ENCODE results near the gene DNAJB2. TPM values are rescaled to one million over a fixed set of nuclear protein-coding genes. Genes with fewer than 3 reads are reported as not detected.

The DNAJB2 gene
- total RNA-seq, 4 donors from 2014 or later, result 33.3 to 84.8 (median 50.7) TPM

- intact Hi-C loops (cut with DNase I), result loop anchor here (10.0 kb wide), 1 partner anchor 49 kb away; the partner anchor contains the start of genes GLB1L and STK16
- TF ChIP-seq POLR2A (IDR thresholded peaks at IDR 0.05; ENCODE audit: low read depth) (no peak), POLR2AphosphoS5 (IDR thresholded peaks at IDR 0.05) (no peak), EP300 (IDR thresholded peaks at IDR 0.05) (no peak)
- TF ChIP-seq, protein P1, sequence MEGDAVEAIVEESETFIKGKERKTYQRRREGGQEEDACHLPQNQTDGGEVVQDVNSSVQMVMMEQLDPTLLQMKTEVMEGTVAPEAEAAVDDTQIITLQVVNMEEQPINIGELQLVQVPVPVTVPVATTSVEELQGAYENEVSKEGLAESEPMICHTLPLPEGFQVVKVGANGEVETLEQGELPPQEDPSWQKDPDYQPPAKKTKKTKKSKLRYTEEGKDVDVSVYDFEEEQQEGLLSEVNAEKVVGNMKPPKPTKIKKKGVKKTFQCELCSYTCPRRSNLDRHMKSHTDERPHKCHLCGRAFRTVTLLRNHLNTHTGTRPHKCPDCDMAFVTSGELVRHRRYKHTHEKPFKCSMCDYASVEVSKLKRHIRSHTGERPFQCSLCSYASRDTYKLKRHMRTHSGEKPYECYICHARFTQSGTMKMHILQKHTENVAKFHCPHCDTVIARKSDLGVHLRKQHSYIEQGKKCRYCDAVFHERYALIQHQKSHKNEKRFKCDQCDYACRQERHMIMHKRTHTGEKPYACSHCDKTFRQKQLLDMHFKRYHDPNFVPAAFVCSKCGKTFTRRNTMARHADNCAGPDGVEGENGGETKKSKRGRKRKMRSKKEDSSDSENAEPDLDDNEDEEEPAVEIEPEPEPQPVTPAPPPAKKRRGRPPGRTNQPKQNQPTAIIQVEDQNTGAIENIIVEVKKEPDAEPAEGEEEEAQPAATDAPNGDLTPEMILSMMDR (IDR thresholded peaks at IDR 0.05), result no peak
- no peaks in the 10 kb centered on the region for H3K9me3 ChIP-seq
- 82% methylated on average over 5 of the region's 5 CpGs for WGBS
- H3K27ac ChIP-seq (replicated peaks in 1 of 4), result peak overlapping the region; percentile 80 to 90 (median 86)
- no peaks in the 10 kb centered on the region for H3K27me3 ChIP-seq
- DNase-seq (ENCODE audit: extremely low spot score), result no peak
- peaks cover 9 to 38% (median 35%) of the 10 kb centered on the region in 4 donors for H3K4me1 ChIP-seq
- peak overlapping the region in 2 of 4 donors; percentile 62 to 70 for H3K4me3 ChIP-seq
- no peaks in the 10 kb centered on the region for H3K36me3 ChIP-seq
Observed at GRCh38 chr2:219293736-219294231, 14.6 kb downstream of the DNAJB2 start.

GRCh38 chr2:219294356-219295351 lies 15.5 kb downstream of the DNAJB2 start:
- intact Hi-C loops (cut with DNase I), result loop anchor here (1.0 to 10.0 kb wide), 3 partner anchors 18 to 88 kb away; partner anchors contain the start of genes GLB1L and STK16
- peaks cover 0 to 7% (median 0%) of the 10 kb centered on the region in 4 donors for H3K27me3 ChIP-seq
- peak overlapping the region; percentile 61 to 73 (median 66) for H3K4me3 ChIP-seq
- TF ChIP-seq POLR2AphosphoS5 (IDR thresholded peaks at IDR 0.05) (peak; percentile 72 to 87), EP300 (IDR thresholded peaks at IDR 0.05) (no peak), POLR2A (IDR thresholded peaks at IDR 0.05; ENCODE audit: low read depth) (no peak)
- TF ChIP-seq, protein P1 (IDR thresholded peaks at IDR 0.05), result peak; percentile 99 to 100 (median 99)
- peak; percentile 94 for DNase-seq (ENCODE audit: extremely low spot score)
- H3K4me1 ChIP-seq, result peaks cover 5 to 33% (median 28%) of the 10 kb centered on the region in 4 donors
- no peaks in the 10 kb centered on the region for H3K36me3 ChIP-seq
- H3K27ac ChIP-seq (replicated peaks in 1 of 4), result peak overlapping the region; percentile 80 to 90 (median 86)
- WGBS, result 8% methylated on average over 30 of the region's 67 CpGs
- no peaks in the 10 kb centered on the region for H3K9me3 ChIP-seq

DNA sequence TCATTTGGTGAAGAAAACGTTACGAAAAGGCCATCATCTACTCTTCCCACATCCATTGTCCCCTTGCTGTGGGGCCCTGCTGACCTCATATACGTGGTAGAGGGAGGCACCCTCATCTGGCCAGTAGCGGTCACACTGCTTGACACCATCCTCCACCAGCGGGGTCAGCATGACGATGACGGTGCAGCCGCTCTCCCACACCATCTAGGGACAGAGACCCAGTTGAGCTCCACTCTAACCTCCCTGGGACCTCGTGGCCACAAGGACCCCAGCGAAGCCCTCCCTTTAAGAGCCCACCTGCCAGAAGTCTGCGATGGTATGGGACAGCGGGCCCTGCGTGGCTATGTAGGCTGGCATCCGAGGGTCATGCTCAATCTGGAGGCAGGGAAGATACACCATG lies 17.0 kb downstream of the DNAJB2 start:
- intact Hi-C loops (cut with DNase I), result loop anchor here (1.0 to 10.0 kb wide), 3 partner anchors 51 to 136 kb away; partner anchors contain the start of genes GLB1L, NHEJ1 and STK16
- H3K4me3 ChIP-seq, result no peak overlapping the region
- 84% methylated on average over 14 of the region's 14 CpGs for WGBS
- no peak overlapping the region for H3K27ac ChIP-seq (replicated peaks in 1 of 4)
- TF ChIP-seq POLR2AphosphoS5 (IDR thresholded peaks at IDR 0.05) (no peak), EP300 (IDR thresholded peaks at IDR 0.05) (no peak), POLR2A (IDR thresholded peaks at IDR 0.05; ENCODE audit: low read depth) (no peak)
- TF ChIP-seq, protein P1 (IDR thresholded peaks at IDR 0.05), result no peak
- peaks cover 0 to 17% (median 0%) of the 10 kb centered on the region in 4 donors for H3K27me3 ChIP-seq
- peaks cover 5 to 26% (median 23%) of the 10 kb centered on the region in 4 donors for H3K4me1 ChIP-seq
- no peaks in the 10 kb centered on the region for H3K36me3 ChIP-seq
- DNase-seq (ENCODE audit: extremely low spot score), result no peak
- H3K9me3 ChIP-seq, result no peaks in the 10 kb centered on the region

GRCh38 chr2:219296631-219297391 lies 17.6 kb downstream of the DNAJB2 start:
- no peak overlapping the region for H3K4me3 ChIP-seq
- no peaks in the 10 kb centered on the region for H3K36me3 ChIP-seq
- no peak overlapping the region for H3K27ac ChIP-seq (replicated peaks in 1 of 4)
- intact Hi-C loops (cut with DNase I), result loop anchor here (1.0 to 10.0 kb wide), 3 partner anchors 52 to 137 kb away; partner anchors contain the start of genes GLB1L, NHEJ1 and STK16
- peaks cover 0 to 23% (median 0%) of the 10 kb centered on the region in 4 donors for H3K27me3 ChIP-seq
- no peaks in the 10 kb centered on the region for H3K9me3 ChIP-seq
- no peak for TF ChIP-seq POLR2AphosphoS5 (IDR thresholded peaks at IDR 0.05)
- peaks cover 5 to 26% (median 23%) of the 10 kb centered on the region in 4 donors for H3K4me1 ChIP-seq
- DNase-seq (ENCODE audit: extremely low spot score), result no peak
- WGBS, result 86% methylated on average over 16 of the region's 25 CpGs

All from esophagus muscularis mucosa (tissue), 4 donors.